ENCODE results near the gene TMEM41A.

DNA sequence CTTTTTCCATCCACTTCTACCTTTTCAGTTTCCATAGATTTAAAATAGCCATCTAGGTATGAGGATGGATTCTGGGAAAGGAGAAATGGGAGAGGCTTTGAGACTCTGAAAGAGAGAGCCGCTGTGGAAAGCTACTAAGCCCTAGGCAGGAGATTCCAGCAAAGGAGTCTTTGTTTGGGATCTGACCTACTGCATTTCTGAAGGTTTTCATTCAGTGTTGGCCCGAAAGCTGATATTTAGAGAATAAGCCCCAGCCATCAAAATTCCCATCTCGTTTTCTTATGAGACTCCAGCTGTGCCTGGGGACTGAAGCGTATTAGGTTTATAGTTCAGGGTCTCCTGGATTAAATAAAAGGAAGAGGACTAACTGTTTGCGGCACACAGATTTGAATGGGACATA is 34.1 kb upstream of the TMEM41A start:
- TF ChIP-seq, protein P1, sequence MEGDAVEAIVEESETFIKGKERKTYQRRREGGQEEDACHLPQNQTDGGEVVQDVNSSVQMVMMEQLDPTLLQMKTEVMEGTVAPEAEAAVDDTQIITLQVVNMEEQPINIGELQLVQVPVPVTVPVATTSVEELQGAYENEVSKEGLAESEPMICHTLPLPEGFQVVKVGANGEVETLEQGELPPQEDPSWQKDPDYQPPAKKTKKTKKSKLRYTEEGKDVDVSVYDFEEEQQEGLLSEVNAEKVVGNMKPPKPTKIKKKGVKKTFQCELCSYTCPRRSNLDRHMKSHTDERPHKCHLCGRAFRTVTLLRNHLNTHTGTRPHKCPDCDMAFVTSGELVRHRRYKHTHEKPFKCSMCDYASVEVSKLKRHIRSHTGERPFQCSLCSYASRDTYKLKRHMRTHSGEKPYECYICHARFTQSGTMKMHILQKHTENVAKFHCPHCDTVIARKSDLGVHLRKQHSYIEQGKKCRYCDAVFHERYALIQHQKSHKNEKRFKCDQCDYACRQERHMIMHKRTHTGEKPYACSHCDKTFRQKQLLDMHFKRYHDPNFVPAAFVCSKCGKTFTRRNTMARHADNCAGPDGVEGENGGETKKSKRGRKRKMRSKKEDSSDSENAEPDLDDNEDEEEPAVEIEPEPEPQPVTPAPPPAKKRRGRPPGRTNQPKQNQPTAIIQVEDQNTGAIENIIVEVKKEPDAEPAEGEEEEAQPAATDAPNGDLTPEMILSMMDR (IDR thresholded peaks at IDR 0.05; ENCODE audit: insufficient read depth, low read depth, low read length): no peak
- TF ChIP-seq EZH2 (IDR thresholded peaks at IDR 0.05; ENCODE audit: insufficient read depth, low read length): no peak
